Common myeloid progenitor, CD34-positive (primary cell): Measurements from ENCODE around the gene CBL.

Experiments used
- CTCF ChIA-PET: fragments of 350-600 bp; sonication (Branson Sonifier 250); formaldehyde crosslinking; loops from one replicate; lab custom pipeline; 2021; ENCODE audit warnings: antibody characterized with exemption; lab: Charles Lee
- POLR2A ChIA-PET: fragments of 350-600 bp; sonication (Branson Sonifier 250); formaldehyde crosslinking; loops from one replicate; lab custom pipeline; 2021; ENCODE audit warnings: antibody characterized with exemption; lab: Charles Lee
- DNase-seq, 3 donors: peaks; one replicate each; pipeline versions ENCODE4 v3.0.0 to v3.0.0-alpha.2; 2013
- H3K27ac ChIP-seq, 2 experiments: 1 replicate in 1 of 2; 2 replicates in 1 of 2; pipeline ENCODE4 v1.7.0; 2013; ENCODE audit warnings: inconsistent platforms in 2 of 2, low read length in 2 of 2, mild to moderate bottlenecking in 2 of 2, low read depth in 1 of 2, moderate library complexity in 1 of 2; ENCODE audit not compliant: severe bottlenecking in 2 of 2, insufficient read depth in 1 of 2, poor library complexity in 1 of 2
- H3K27me3 ChIP-seq, 5 experiments: replicated peaks in 2 of 5; 1 replicate in 3 of 5; 2 replicates in 2 of 5; pipeline versions ENCODE4 v1.6.1 to v1.7.0; 2013; ENCODE audit warnings: low read length in 4 of 5, mild to moderate bottlenecking in 2 of 5, moderate library complexity in 2 of 5, inconsistent platforms in 1 of 5; ENCODE audit not compliant: insufficient read depth in 5 of 5, control insufficient read depth in 4 of 5
- H3K36me3 ChIP-seq, 4 experiments: 1 replicate in 2 of 4; 2 replicates in 2 of 4; pipeline versions ENCODE4 v1.6.1 to v1.7.0; 2013; ENCODE audit warnings: low read length in 3 of 4, control low read depth in 1 of 4, mild to moderate bottlenecking in 1 of 4; ENCODE audit not compliant: control insufficient read depth in 4 of 4, insufficient read depth in 4 of 4
- H3K4me1 ChIP-seq, 4 experiments: 1 replicate in 3 of 4; 2 replicates in 1 of 4; pipeline versions ENCODE4 v1.6.1 to v1.7.1; 2013; ENCODE audit warnings: low read length in 3 of 4, mild to moderate bottlenecking in 3 of 4, control low read depth in 1 of 4, inconsistent platforms in 1 of 4, moderate library complexity in 1 of 4; ENCODE audit not compliant: control insufficient read depth in 4 of 4, insufficient read depth in 4 of 4; ENCODE audit errors: control extremely low read depth in 1 of 4
- H3K4me3 ChIP-seq, 7 experiments: 1 replicate in 4 of 7; 2 replicates in 3 of 7; pipeline versions ENCODE4 v1.5.1 to v1.7.0; 2013; ENCODE audit warnings: mild to moderate bottlenecking in 7 of 7, low read length in 6 of 7, moderate library complexity in 6 of 7, inconsistent platforms in 2 of 7, low read depth in 2 of 7, control low read depth in 1 of 7; ENCODE audit not compliant: insufficient read depth in 4 of 7, control insufficient read depth in 1 of 7; ENCODE audit errors: extremely low read depth in 1 of 7
- H3K9me3 ChIP-seq, 5 experiments: 1 replicate in 4 of 5; 2 replicates in 1 of 5; pipeline versions ENCODE4 v1.6.1 to v1.7.1; 2013; ENCODE audit warnings: low read length in 4 of 5, mild to moderate bottlenecking in 2 of 5, inconsistent platforms in 1 of 5, low read depth in 1 of 5, moderate library complexity in 1 of 5; ENCODE audit not compliant: control insufficient read depth in 4 of 5, insufficient read depth in 2 of 5; ENCODE audit errors: control extremely low read depth in 1 of 5
- WGBS: methylation state at CpG from one replicate; pipeline ENCODE4 v1.1.5; 2013; ENCODE audit not compliant: insufficient coverage; 5-methylcytosine and 5-hydroxymethylcytosine counted together

The CBL gene

DNA sequence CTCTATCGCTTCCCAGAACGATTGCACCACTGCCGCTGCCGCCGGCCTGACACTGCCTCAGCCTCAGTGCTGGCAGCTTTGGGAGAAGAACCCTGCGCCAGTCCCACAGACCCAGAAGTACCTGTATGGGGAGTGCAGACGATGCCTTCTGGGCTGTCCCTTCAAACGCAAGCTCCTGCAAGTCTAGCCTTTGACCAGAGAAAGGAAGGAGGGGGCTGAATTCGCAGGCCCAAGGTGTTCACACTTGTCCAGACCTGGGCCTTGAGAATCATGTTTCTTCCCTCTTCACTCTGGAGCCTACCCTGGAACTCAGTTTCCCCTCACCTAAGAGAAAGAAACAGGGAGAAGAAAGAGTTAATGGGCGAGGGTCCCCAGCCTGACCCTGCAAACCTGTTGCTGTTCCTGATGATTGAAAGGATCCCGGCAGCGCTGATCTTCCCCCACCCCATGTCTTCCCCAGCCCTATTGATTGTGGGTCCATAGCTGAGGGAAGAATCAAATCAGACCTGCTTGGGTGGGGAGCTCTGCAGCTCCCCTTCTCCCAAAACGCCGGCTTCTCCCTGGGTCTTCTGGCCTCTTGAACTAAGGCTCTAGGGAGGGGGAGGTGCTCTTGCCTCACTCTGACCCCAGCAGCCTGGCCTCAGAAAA, 111.6 kb downstream of the CBL start:
- H3K27ac ChIP-seq = peak overlapping the region in 1 of 2 experiments; percentile 43
- ChIA-PET CTCF (interaction anchor here (4.1 kb wide), 1 partner anchor 10 kb away, joined by 20 read pairs; no protein-coding TSS in a partner anchor), POLR2A (interaction anchor here (2.0 kb wide), 1 partner anchor 10 kb away, joined by 6 read pairs; no protein-coding TSS in a partner anchor)
- peaks cover 0 to 67% (median 39%) of the 10 kb centered on the region in 5 experiments for H3K27me3 ChIP-seq
- no peak for DNase-seq
- no peaks in the 10 kb centered on the region for H3K9me3 ChIP-seq
- peaks cover 0 to 48% (median 42%) of the 10 kb centered on the region in 4 experiments for H3K4me1 ChIP-seq
- peak overlapping the region in 2 of 7 experiments; percentile 26 to 52 for H3K4me3 ChIP-seq
- 72% methylated on average over 5 of the region's 14 CpGs for WGBS
- H3K36me3 ChIP-seq = no peaks in the 10 kb centered on the region

DNA sequence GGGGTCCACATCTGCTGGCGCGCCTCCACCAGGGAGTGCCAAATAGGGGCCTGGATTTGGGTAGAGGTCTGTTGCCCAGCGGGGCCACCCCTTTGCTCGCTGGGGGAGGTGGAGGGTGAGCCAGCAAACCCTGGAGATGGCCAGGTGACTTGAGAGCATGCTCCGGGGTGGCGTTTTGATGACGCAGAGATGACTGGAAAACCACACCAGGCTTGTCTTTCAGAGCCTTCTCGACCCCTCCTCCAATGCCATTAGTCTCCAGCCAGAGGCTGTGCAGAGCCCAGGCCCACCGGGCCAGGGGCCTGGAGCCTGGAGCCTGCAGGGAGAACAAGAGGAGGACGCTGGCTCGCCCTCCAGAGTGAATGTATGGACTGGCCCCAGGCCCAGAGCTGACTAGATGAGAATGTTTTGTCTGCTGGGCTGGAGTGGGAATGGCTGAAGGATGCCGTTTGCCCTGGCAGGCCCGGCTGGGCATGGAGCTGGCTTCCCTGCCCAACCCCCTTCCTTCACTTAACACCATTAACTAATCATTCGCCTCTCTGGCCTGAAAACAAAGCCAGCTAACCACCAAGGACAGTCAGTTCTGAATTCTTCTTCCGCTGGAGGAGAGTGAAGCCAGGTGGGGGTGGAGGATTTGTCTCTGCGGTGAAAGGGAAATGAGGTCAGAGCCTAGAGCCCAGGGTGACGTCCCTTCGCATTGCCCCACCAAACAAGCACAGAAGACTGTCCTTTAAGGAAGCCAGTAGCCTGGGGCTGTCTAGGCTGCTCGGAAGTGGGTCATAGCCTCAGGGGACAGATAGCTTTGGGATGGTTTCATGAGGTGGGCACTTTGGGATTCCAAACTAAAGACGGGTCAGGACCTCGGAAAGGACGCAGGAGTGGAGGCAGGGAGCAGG, 112.3 kb downstream of the CBL start:
- H3K27ac ChIP-seq = peak overlapping the region in 1 of 2 experiments; percentile 63
- 87% methylated on average over 16 of the region's 22 CpGs for WGBS
- DNase-seq = peak in 1 of 3 donors; percentile 34
- no peaks in the 10 kb centered on the region for H3K9me3 ChIP-seq
- H3K27me3 ChIP-seq = peaks cover 0 to 66% (median 39%) of the 10 kb centered on the region in 5 experiments
- ChIA-PET CTCF (interaction anchor here (1.6 to 4.1 kb wide), 3 partner anchors 11 to 38 kb away, joined by 4 to 20 read pairs (median 7); no protein-coding TSS in a partner anchor), POLR2A (interaction anchor here (2.0 kb wide), 1 partner anchor 10 kb away, joined by 6 read pairs; no protein-coding TSS in a partner anchor)
- H3K36me3 ChIP-seq = no peaks in the 10 kb centered on the region
- peaks cover 0 to 48% (median 42%) of the 10 kb centered on the region in 4 experiments for H3K4me1 ChIP-seq
- H3K4me3 ChIP-seq = no peak overlapping the region

DNA sequence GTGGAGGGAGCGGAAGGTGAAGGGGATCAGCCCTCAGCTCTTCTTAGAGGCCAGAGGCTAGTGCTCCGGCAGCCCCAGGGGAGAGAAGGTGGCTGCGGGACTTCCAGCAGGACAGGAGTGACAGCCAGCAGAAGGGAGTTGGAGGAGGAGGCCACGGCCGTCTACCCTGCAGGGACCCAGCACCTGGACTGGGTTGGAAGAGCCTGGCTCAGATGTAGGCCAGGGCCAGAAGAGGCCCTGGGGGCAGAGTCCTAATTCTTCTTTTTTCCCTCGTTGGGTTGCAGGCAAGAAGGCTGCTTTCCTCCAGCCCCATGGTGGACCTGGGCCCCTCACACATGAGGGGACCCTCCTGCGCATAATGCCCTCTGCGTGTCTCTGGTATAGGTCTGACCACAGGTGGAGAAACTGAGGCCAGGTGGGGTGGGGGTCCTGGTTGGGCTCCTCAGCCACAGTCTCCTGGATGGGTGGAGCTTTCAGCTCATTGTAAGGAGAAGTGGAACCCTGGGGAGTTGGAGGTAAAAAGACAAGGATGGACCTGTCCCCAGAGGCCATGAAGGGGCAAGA, 113.1 kb downstream of the CBL start:
- peak overlapping the region in 1 of 2 experiments; percentile 63 for H3K27ac ChIP-seq
- H3K36me3 ChIP-seq = no peaks in the 10 kb centered on the region
- no peak for DNase-seq
- H3K4me1 ChIP-seq = peaks cover 0 to 48% (median 42%) of the 10 kb centered on the region in 4 experiments
- WGBS = 96% methylated on average over 6 of the region's 8 CpGs
- POLR2A ChIA-PET = interaction anchor here (2.0 kb wide), 1 partner anchor 11 kb away, joined by 6 read pairs; no protein-coding TSS in a partner anchor
- no peak overlapping the region for H3K4me3 ChIP-seq
- CTCF ChIA-PET = interaction anchor here (1.0 to 4.1 kb wide), 4 partner anchors 12 to 37 kb away, joined by 3 to 20 read pairs (median 6); no protein-coding TSS in a partner anchor
- H3K9me3 ChIP-seq = no peaks in the 10 kb centered on the region
- H3K27me3 ChIP-seq = peaks cover 0 to 63% (median 38%) of the 10 kb centered on the region in 5 experiments

DNA sequence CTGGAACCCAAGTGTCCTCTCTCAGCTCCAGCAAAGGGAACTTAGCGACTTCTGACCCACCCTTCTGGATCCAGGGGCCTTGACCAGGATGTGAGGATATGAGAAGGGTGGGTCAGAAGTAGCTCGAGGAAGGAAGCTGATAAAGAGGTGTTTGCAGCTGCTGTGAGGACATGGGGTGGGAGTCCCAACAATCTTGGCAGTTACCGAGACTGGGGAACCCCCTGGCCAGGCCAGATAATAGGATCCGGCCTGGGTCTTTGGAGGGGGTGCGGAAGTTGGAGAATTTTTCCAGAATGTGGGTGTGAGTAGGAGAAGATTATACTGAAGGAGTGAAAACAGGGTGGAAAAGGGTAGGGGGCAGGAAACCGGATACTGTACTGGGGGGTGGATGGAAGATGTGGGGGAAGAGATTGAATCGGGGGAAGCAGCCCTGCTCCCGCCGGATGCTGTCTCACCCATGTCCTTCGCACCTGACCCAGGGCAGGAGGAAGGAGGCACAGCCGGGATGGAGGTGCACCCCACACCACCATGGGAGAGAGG, 113.6 kb downstream of the CBL start:
- WGBS = 66% methylated on average over 10 of the region's 11 CpGs
- H3K4me3 ChIP-seq = no peak overlapping the region
- H3K27ac ChIP-seq = peak overlapping the region in 1 of 2 experiments; percentile 63
- DNase-seq = peak in 1 of 3 donors; percentile 19
- POLR2A ChIA-PET = interaction anchor here (2.0 kb wide), 1 partner anchor 12 kb away, joined by 6 read pairs; no protein-coding TSS in a partner anchor
- H3K4me1 ChIP-seq = peaks cover 0 to 47% (median 42%) of the 10 kb centered on the region in 4 experiments
- peaks cover 0 to 58% (median 33%) of the 10 kb centered on the region in 5 experiments for H3K27me3 ChIP-seq
- H3K36me3 ChIP-seq = no peaks in the 10 kb centered on the region
- no peaks in the 10 kb centered on the region for H3K9me3 ChIP-seq
- CTCF ChIA-PET = interaction anchor here (1.0 to 1.9 kb wide), 3 partner anchors 12 to 36 kb away, joined by 3 to 7 read pairs (median 4); no protein-coding TSS in a partner anchor

DNA sequence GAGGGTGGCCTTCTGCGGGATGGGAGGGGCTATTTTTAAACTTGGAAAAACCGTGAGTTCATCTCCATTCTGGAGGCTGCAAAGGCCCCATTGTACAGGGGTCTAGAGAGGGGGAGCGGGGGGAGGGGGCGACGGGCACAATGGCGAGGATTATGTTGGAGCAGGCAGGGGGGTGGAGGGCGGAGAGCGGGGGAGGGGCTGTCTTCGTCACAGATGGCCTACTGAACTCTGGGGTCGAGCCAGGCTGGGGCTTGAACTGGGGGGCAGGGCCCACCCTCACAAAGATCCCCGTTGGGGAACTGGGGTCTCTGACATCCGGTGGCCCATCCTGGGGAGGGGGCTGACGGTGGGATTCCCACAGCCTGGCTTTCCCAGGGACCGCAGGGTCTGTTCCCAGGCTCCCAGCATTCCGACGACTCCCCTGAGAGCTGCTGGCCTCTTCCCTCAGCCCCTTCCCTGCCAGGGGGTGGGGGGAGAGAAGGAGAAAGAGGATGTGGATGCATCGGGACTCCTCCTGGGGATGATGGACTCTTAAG, 114.2 kb downstream of the CBL start:
- H3K27me3 ChIP-seq = peaks cover 0 to 52% (median 29%) of the 10 kb centered on the region in 5 experiments
- H3K4me1 ChIP-seq = peaks cover 0 to 42% (median 37%) of the 10 kb centered on the region in 4 experiments
- no peaks in the 10 kb centered on the region for H3K9me3 ChIP-seq
- CTCF ChIA-PET = interaction anchor here (1.0 to 4.6 kb wide), 7 partner anchors 11 to 221 kb away, joined by 3 to 90 read pairs (median 6); partner anchors contain the start of genes C1QTNF5 and RNF26
- no peaks in the 10 kb centered on the region for H3K36me3 ChIP-seq
- peak overlapping the region in 1 of 2 experiments; percentile 54 for H3K27ac ChIP-seq
- no peak for DNase-seq
- H3K4me3 ChIP-seq = peak overlapping the region in 5 of 7 experiments; percentile 58 to 82 (median 70)
- WGBS = 58% methylated on average over 11 of the region's 17 CpGs
- POLR2A ChIA-PET = no interaction called here
